IMR-90 (cell line): ENCODE results near the gene DLL3. TPM values are rescaled to one million over a fixed set of nuclear protein-coding genes. Genes with fewer than 3 reads are reported as not detected.

ENCODE experiments used
- ATAC-seq: fragments of 200-7000 bp; cut with Tn5 transposase; 2 replicates; pipeline ENCODE4 v1.9.1; 2020; ENCODE audit warnings: low read depth, mild to moderate bottlenecking, moderate library complexity
- BruUV-seq: library from RNA; stranded (reverse); fragments of 400-500 nt; replicated peaks from 2 replicates; lab custom pipeline; 2021; lab: Mats Ljungman, UMichigan
- CTCF ChIA-PET: fragments of 300-600 bp; formaldehyde crosslinking; extraction: SDS; loops from one replicate; lab custom pipeline; 2021; ENCODE audit warnings: antibody characterized with exemption; lab: Yijun Ruan, JAX
- POLR2A ChIA-PET: fragments of 300-600 bp; sonication (Branson Sonifier 250); formaldehyde crosslinking; loops from one replicate; lab custom pipeline; 2022; ENCODE audit warnings: antibody characterized with exemption; ENCODE audit not compliant: unreplicated experiment; lab: Charles Lee
- DNase-seq: peaks from one replicate; pipeline ENCODE4 v3.0.0; 2013
- H2AFZ ChIP-seq: replicated peaks from 2 replicates; pipeline ENCODE3; 2013; ENCODE audit warnings: low read length, mild to moderate bottlenecking; ENCODE audit not compliant: poor library complexity
- H2AK5ac ChIP-seq: 2 replicates; pipeline ENCODE4 v1.6.1; 2013; ENCODE audit warnings: low read depth, low read length, inconsistent platforms
- H2AK9ac ChIP-seq: replicated peaks from 2 replicates; pipeline ENCODE3; 2013; ENCODE audit warnings: mild to moderate bottlenecking, low read depth, low read length, moderate library complexity; ENCODE audit not compliant: poor library complexity
- H2BK120ac ChIP-seq: 2 replicates; pipeline ENCODE4 v1.6.1; 2013; ENCODE audit warnings: low read depth, low read length, inconsistent platforms
- H2BK15ac ChIP-seq: 3 replicates; pipeline ENCODE4 v1.6.1; 2013; ENCODE audit warnings: low read depth, low read length, inconsistent platforms
- H2BK20ac ChIP-seq: 2 replicates; pipeline ENCODE4 v1.6.1; 2013; ENCODE audit warnings: low read depth, mild to moderate bottlenecking, inconsistent platforms, low read length, moderate library complexity
- H2BK5ac ChIP-seq: 2 replicates; pipeline ENCODE4 v1.6.1; 2013; ENCODE audit warnings: mild to moderate bottlenecking, low read depth, low read length, inconsistent platforms; ENCODE audit not compliant: poor library complexity, severe bottlenecking
- H3K14ac ChIP-seq: replicated peaks from 2 replicates; pipeline ENCODE4 v1.6.1; 2013; ENCODE audit warnings: low read depth, low read length, inconsistent platforms
- H3K18ac ChIP-seq: 2 replicates; pipeline ENCODE4 v1.6.1; 2013; ENCODE audit warnings: low read depth, low read length, control low read depth
- H3K23ac ChIP-seq: 2 replicates; pipeline ENCODE4 v1.6.1; 2013; ENCODE audit warnings: low read depth, low read length, inconsistent platforms
- H3K27ac ChIP-seq: 2 replicates; pipeline ENCODE4 v1.5.1; 2013; ENCODE audit warnings: mild to moderate bottlenecking, control low read depth, low read length; ENCODE audit not compliant: insufficient read depth
- H3K27me3 ChIP-seq: 2 replicates; pipeline ENCODE4 v1.6.1; 2013; ENCODE audit warnings: low read length; ENCODE audit not compliant: control insufficient read depth, insufficient read depth
- H3K36me3 ChIP-seq: 2 replicates; pipeline ENCODE4 v1.6.1; 2013; ENCODE audit warnings: low read length, mixed read lengths; ENCODE audit not compliant: control insufficient read depth, insufficient read depth
- H3K4ac ChIP-seq: 2 replicates; pipeline ENCODE4 v1.6.1; 2013; ENCODE audit warnings: low read depth, low read length, inconsistent platforms
- H3K4me1 ChIP-seq: 2 replicates; pipeline ENCODE4 v1.6.1; 2013; ENCODE audit warnings: low read length, mixed read lengths; ENCODE audit not compliant: control insufficient read depth, insufficient read depth
- H3K4me2 ChIP-seq: 2 replicates; pipeline ENCODE4 v1.6.1; 2013; ENCODE audit warnings: low read depth, mild to moderate bottlenecking, control low read depth, low read length, moderate library complexity
- H3K4me3 ChIP-seq: 2 replicates; pipeline ENCODE4 v1.5.1; 2013; ENCODE audit warnings: low read depth, mild to moderate bottlenecking, control low read depth, low read length, moderate library complexity; ENCODE audit not compliant: insufficient read depth
- H3K56ac ChIP-seq: 2 replicates; pipeline ENCODE4 v1.6.1; 2013; ENCODE audit warnings: low read length, inconsistent platforms; ENCODE audit not compliant: insufficient read depth; ENCODE audit errors: extremely low read depth
- H3K79me1 ChIP-seq, 2 experiments: 2 replicates each; pipeline ENCODE4 v1.6.1; 2013; ENCODE audit warnings: low read length in 2 of 2, inconsistent platforms in 1 of 2, low read depth in 1 of 2
- H3K9ac ChIP-seq: 2 replicates; pipeline ENCODE4 v1.6.1; 2013; ENCODE audit warnings: low read depth, low read length, control low read depth
- H3K9me1 ChIP-seq: 2 replicates; pipeline ENCODE4 v1.6.1; 2013; ENCODE audit warnings: low read length, inconsistent platforms; ENCODE audit not compliant: insufficient read depth
- H3K9me3 ChIP-seq: 2 replicates; pipeline ENCODE4 v1.6.1; 2013; ENCODE audit warnings: low read length; ENCODE audit not compliant: control insufficient read depth, insufficient read depth
- H4K20me1 ChIP-seq: 2 replicates; pipeline ENCODE4 v1.6.1; 2013; ENCODE audit warnings: low read length, inconsistent platforms; ENCODE audit not compliant: insufficient read depth
- H4K5ac ChIP-seq: 2 replicates; pipeline ENCODE4 v1.6.1; 2013; ENCODE audit warnings: mild to moderate bottlenecking, low read depth, low read length, control low read depth
- H4K8ac ChIP-seq, 2 experiments: 2 replicates each; pipeline ENCODE4 v1.6.1; 2013; ENCODE audit warnings: low read depth in 2 of 2, low read length in 2 of 2, control low read depth in 1 of 2, inconsistent platforms in 1 of 2
- H4K91ac ChIP-seq: 2 replicates; pipeline ENCODE4 v1.6.1; 2013; ENCODE audit warnings: low read depth, low read length, inconsistent platforms; ENCODE audit not compliant: insufficient read depth
- CHD1 ChIP-seq: IDR thresholded peaks from 2 replicates; pipeline ENCODE4 v1.6.1; 2012; ENCODE audit warnings: low read depth, low read length, improper control_type of control experiment
- ELK1 ChIP-seq: fragments of 150-350 bp; IDR thresholded peaks from 2 replicates; pipeline ENCODE4 v1.6.1; 2016; ENCODE audit warnings: low read depth, mild to moderate bottlenecking, low read length, moderate library complexity, borderline replicate concordance
- MAZ ChIP-seq: IDR thresholded peaks from 2 replicates; pipeline ENCODE4 v1.6.1; 2012; ENCODE audit warnings: low read depth, mild to moderate bottlenecking, low read length, improper control_type of control experiment, moderate library complexity, borderline replicate concordance
- NFE2L2 ChIP-seq: fragments of 150-350 bp; IDR thresholded peaks from 2 replicates; pipeline ENCODE4 v1.6.1; 2016; ENCODE audit warnings: low read depth, mild to moderate bottlenecking, low read length
- POLR2A ChIP-seq: IDR thresholded peaks from 2 replicates; pipeline ENCODE4 v1.6.1; 2012; ENCODE audit warnings: mild to moderate bottlenecking, low read depth, low read length
- SMC3 ChIP-seq: fragments of 150-350 bp; IDR thresholded peaks from 2 replicates; pipeline ENCODE4 v1.6.1; 2016; ENCODE audit warnings: low read depth, mild to moderate bottlenecking, antibody characterized with exemption, low read length, moderate library complexity
- WGBS, 2 experiments: methylation state at CpG; one replicate each; pipeline versions ENCODE4 v1.1.5 to v1.1.7; 2013; ENCODE audit warnings: missing lambda C conversion rate in 2 of 2; ENCODE audit not compliant: insufficient read length in 1 of 2; ENCODE audit errors: extremely low coverage in 2 of 2; 5-methylcytosine and 5-hydroxymethylcytosine counted together
- dilution Hi-C: fragments of 300-500 bp; cut with HindIII; formaldehyde crosslinking; loops from one replicate; pipeline ENCODE4 v1.14.3; 2018; ENCODE audit warnings: low sequenced_read_pairs; ENCODE audit not compliant: unreplicated experiment
- in situ Hi-C: fragments of 300-500 bp; cut with MboI; formaldehyde crosslinking; loops from 3 replicates; pipeline ENCODE4 v1.14.3; 2019; ENCODE audit warnings: low sequenced_read_pairs, inconsistent platforms, mixed read lengths
- intact Hi-C: fragments of 100-400 bp; cut with micrococcal nuclease; formaldehyde crosslinking; loops from 2 replicates; pipeline ENCODE4 v1.10.0; 2022
- polyA plus RNA-seq, 3 experiments: library from polyadenylated mRNA; depleted of rRNA; stranded (reverse); fragments of >200 nt; gene quantifications; 2 replicates each; pipeline ENCODE4 v1.2.3, GENCODE V29; 2012; ENCODE audit warnings: low replicate concordance in 1 of 3
- total RNA-seq: library from RNA; depleted of rRNA; stranded (reverse); fragments of >200 nt; gene quantifications from 2 replicates; pipeline ENCODE4 v1.2.3, GENCODE V29; 2012

The DLL3 gene
- total and polyA plus RNA-seq, 2 of the 4 experiments (the other 2 are of a cell fraction): 0.36 to 1.3 TPM

DNA sequence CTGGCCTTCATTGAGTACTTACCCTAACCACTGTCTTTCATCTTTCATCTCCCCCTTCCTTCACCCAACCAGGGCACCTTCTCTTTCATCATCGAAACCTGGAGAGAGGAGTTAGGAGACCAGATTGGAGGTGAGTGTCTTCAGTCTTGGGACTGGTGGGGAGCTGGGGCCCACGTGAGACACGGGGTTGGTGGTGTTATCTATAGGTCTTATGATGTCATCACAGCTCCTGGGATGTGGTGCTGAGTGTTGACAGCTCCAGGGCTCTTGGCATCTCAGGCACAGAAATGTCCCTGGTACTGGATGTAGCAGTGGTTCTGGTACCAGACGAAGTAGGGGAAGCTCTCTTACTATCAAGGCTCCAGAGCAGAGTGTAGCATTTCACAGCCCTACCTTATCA is 1.8 kb downstream of the DLL3 start:
- Histone ChIP-seq H3K9me3 (no peaks in the 10 kb centered on the region), H3K9ac (no peak overlapping the region), H2BK120ac (no peak overlapping the region), H3K4me3 (no peak overlapping the region), H2AK5ac (no peak overlapping the region), H4K8ac (no peak overlapping the region), H3K27me3 (peaks cover 45% of the 10 kb centered on the region), H2BK20ac (no peak overlapping the region), H2BK5ac (no peak overlapping the region), H3K27ac (no peak overlapping the region), H4K5ac (no peak overlapping the region), H4K20me1 (no peaks in the 10 kb centered on the region), H2BK15ac (no peak overlapping the region), H3K4ac (no peak overlapping the region), H3K4me2 (no peak overlapping the region), H3K18ac (no peak overlapping the region), H3K14ac (no peak overlapping the region), H4K91ac (no peak overlapping the region), H3K79me1 (no peaks in the 10 kb centered on the region), H3K23ac (no peak overlapping the region), H3K36me3 (no peaks in the 10 kb centered on the region), H3K9me1 (no peaks in the 10 kb centered on the region; the same call in 1 of the 2 replicates), H2AFZ (no peak overlapping the region), H2AK9ac (no peak overlapping the region), H3K56ac (no peak overlapping the region), H3K4me1 (peaks cover 3% of the 10 kb centered on the region; the same call in 1 of the 2 replicates)
- intact Hi-C loops (no loop called here), in situ Hi-C loops (no loop called here), dilution Hi-C loops (no loop called here)
- POLR2A ChIA-PET: no interaction called here
- CTCF ChIA-PET: interaction anchor here (0.6 kb wide), 1 partner anchor 32 kb away, joined by 3 read pairs; the partner anchor contains the start of gene EID2B
- no peak for TF ChIP-seq NFE2L2
- no peak for TF ChIP-seq ELK1
- TF ChIP-seq MAZ: no peak
- no peak for TF ChIP-seq SMC3
- no peak for TF ChIP-seq CHD1
- no peak for TF ChIP-seq POLR2A
- WGBS, 2 experiments: no CpG with 5 or more reads among the region's 4 CpGs
- no peak for DNase-seq
- no TSS peak for BruUV-seq
- no peak for ATAC-seq
